Measurements from ENCODE around the gene VPS26B.
"Not testable (repeated sequence)": the region's sequence is repeated elsewhere in the genome, so short reads cannot be mapped to it uniquely, and the experiment has no call there.

VPS26B gene

GRCh38 chr11:134242376-134242775, 17.9 kb downstream of the VPS26B start:
- Mint-ChIP-seq H3K27me3 (ENCODE audit: low read depth) (no peaks in the 10 kb centered on the region), H3K9me3 (no peaks in the 10 kb centered on the region), H3K4me3 (no peak overlapping the region), H3K4me1 (ENCODE audit: low read depth) (no peaks in the 10 kb centered on the region), H3K27ac (no peak overlapping the region), H3K36me3 (ENCODE audit: low read depth) (peaks cover 50% of the 10 kb centered on the region)
- no peak for DNase-seq (ENCODE audit: low spot score)

DNA sequence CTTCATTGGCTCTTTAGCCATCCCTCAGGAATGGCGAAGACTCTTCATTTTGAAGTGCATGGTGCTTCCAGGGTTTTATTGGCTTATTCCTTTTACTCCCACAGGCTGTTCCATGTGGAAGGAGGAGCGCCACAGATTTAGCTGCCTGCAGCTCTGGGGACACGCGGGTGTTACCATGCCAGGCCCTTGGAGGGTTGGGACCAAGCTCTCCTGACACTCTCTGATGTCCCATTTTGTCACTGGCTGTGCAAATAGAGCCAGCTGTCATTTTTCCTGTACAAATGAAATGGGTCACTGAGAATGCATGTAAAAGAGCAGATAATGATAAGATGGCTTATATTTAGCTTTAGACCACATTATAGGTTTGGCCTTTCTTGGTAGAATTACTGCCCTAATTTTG, 19.4 kb downstream of the VPS26B start:
- DNase-seq (ENCODE audit: low spot score) = no peak
- Mint-ChIP-seq H3K9me3 (no peaks in the 10 kb centered on the region), H3K4me3 (no peak overlapping the region), H3K27ac (no peak overlapping the region), H3K36me3 (ENCODE audit: low read depth) (peaks cover 56% of the 10 kb centered on the region), H3K4me1 (ENCODE audit: low read depth) (peaks cover 4% of the 10 kb centered on the region), H3K27me3 (ENCODE audit: low read depth) (no peaks in the 10 kb centered on the region)

- Mint-ChIP-seq H3K36me3 (ENCODE audit: low read depth) (peaks cover 60% of the 10 kb centered on the region), H3K4me1 (ENCODE audit: low read depth) (peaks cover 7% of the 10 kb centered on the region), H3K27ac (no peak overlapping the region), H3K9me3 (no peaks in the 10 kb centered on the region), H3K4me3 (no peak overlapping the region), H3K27me3 (ENCODE audit: low read depth) (no peaks in the 10 kb centered on the region)
- DNase-seq (ENCODE audit: low spot score) = no peak
These were observed 20.1 kb downstream of the VPS26B start for GRCh38 chr11:134244593-134244992.

GRCh38 chr11:134245434-134245833, 21.0 kb downstream of the VPS26B start:
- Mint-ChIP-seq H3K27ac (no peak overlapping the region), H3K36me3 (ENCODE audit: low read depth) (peaks cover 53% of the 10 kb centered on the region), H3K9me3 (no peaks in the 10 kb centered on the region), H3K4me1 (ENCODE audit: low read depth) (peaks cover 7% of the 10 kb centered on the region), H3K4me3 (no peak overlapping the region), H3K27me3 (ENCODE audit: low read depth) (no peaks in the 10 kb centered on the region)
- DNase-seq (ENCODE audit: low spot score) = no peak

GRCh38 chr11:134246100-134246499, 21.6 kb downstream of the VPS26B start:
- Mint-ChIP-seq H3K27me3 (ENCODE audit: low read depth) (no peaks in the 10 kb centered on the region), H3K9me3 (no peaks in the 10 kb centered on the region), H3K4me3 (no peak overlapping the region), H3K27ac (no peak overlapping the region), H3K4me1 (ENCODE audit: low read depth) (peaks cover 7% of the 10 kb centered on the region), H3K36me3 (ENCODE audit: low read depth) (peaks cover 53% of the 10 kb centered on the region)
- no peak for DNase-seq (ENCODE audit: low spot score)

GRCh38 chr11:134246678-134247077, 22.2 kb downstream of the VPS26B start:
- H3K4me3 Mint-ChIP-seq = no peak overlapping the region

DNA sequence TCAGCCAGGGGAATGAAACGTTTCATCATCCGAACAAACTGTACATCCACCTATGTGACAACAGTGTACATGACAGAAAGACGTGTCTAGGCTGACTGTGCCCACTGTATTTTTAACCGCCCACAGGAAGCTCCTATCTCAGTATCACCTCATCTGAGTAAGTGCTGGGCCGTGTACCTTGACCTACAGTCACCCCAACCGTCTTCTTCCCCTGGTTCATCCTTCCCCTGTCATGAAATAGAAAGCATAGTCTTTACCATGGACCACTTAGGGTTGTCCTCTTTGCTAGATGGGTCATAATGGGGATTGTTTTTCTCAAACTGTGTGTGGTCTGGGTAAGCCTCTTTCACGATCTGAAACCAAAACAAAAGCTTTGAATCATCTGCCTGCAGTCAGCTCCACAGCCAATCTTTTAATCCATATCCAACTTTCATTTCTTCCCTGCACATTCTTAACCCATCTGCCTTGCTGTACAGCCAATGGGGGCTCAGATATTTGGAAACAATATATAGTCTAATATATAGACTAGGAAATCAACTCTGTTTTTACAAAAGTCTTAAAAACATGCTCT, 24.5 kb downstream of the VPS26B start:
- Mint-ChIP-seq H3K27ac (peak overlapping the region; percentile 75), H3K4me1 (ENCODE audit: low read depth) (peaks cover 19% of the 10 kb centered on the region), H3K4me3 (no peak overlapping the region), H3K27me3 (ENCODE audit: low read depth) (no peaks in the 10 kb centered on the region), H3K36me3 (ENCODE audit: low read depth) (peaks cover 39% of the 10 kb centered on the region), H3K9me3 (no peaks in the 10 kb centered on the region)
- peak; percentile 35 for DNase-seq (ENCODE audit: low spot score)

More at GRCh38 chr11:134246678-134247077, 22.2 kb downstream of the VPS26B start:
- peaks cover 54% of the 10 kb centered on the region for H3K36me3 Mint-ChIP-seq (ENCODE audit: low read depth)
- H3K27me3 Mint-ChIP-seq (ENCODE audit: low read depth) = no peaks in the 10 kb centered on the region
- H3K27ac Mint-ChIP-seq = no peak overlapping the region
- no peaks in the 10 kb centered on the region for H3K9me3 Mint-ChIP-seq
- no peak for DNase-seq (ENCODE audit: low spot score)
- peaks cover 11% of the 10 kb centered on the region for H3K4me1 Mint-ChIP-seq (ENCODE audit: low read depth)

DNA sequence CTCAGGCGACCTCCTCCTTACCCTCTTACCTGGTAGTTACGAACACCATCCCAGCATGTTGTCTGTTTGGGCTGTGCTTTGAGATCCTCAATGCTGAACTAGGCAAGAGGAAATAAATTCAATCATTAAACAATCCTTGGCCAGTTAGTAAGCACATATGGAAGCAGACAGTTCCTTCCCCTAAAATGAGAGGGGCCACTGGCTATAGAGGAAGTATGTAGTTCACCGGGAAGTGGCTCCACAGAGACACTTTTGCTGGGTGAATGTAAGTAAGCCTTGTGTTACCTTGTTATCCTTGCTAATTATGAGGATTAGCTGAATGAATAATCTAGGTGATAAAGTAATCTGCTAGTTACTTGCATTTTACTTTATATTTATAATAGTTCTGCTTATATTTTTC, 25.8 kb downstream of the VPS26B start:
- H3K27me3 Mint-ChIP-seq (ENCODE audit: low read depth) = no peaks in the 10 kb centered on the region
- H3K4me3 Mint-ChIP-seq = no peak overlapping the region
- H3K9me3 Mint-ChIP-seq = no peaks in the 10 kb centered on the region
- no peak overlapping the region for H3K27ac Mint-ChIP-seq
- DNase-seq (ENCODE audit: low spot score) = no peak
- H3K4me1 Mint-ChIP-seq (ENCODE audit: low read depth) = peaks cover 27% of the 10 kb centered on the region
- peaks cover 32% of the 10 kb centered on the region for H3K36me3 Mint-ChIP-seq (ENCODE audit: low read depth)

- H3K4me3 Mint-ChIP-seq = no peak overlapping the region
- peaks cover 34% of the 10 kb centered on the region for H3K36me3 Mint-ChIP-seq (ENCODE audit: low read depth)
- H3K27ac Mint-ChIP-seq = no peak overlapping the region
- DNase-seq (ENCODE audit: low spot score) = no peak
- no peaks in the 10 kb centered on the region for H3K27me3 Mint-ChIP-seq (ENCODE audit: low read depth)
- peaks cover 31% of the 10 kb centered on the region for H3K4me1 Mint-ChIP-seq (ENCODE audit: low read depth)
- H3K9me3 Mint-ChIP-seq = no peaks in the 10 kb centered on the region
These were observed 26.2 kb downstream of the VPS26B start for GRCh38 chr11:134250675-134251074.

- no peaks in the 10 kb centered on the region for H3K9me3 Mint-ChIP-seq
- H3K27me3 Mint-ChIP-seq (ENCODE audit: low read depth) = no peaks in the 10 kb centered on the region
- peak; percentile 26 for DNase-seq (ENCODE audit: low spot score)
- H3K4me3 Mint-ChIP-seq = peak overlapping the region; percentile 99
- H3K36me3 Mint-ChIP-seq (ENCODE audit: low read depth) = peaks cover 26% of the 10 kb centered on the region
- peak overlapping the region; percentile 94 for H3K27ac Mint-ChIP-seq
- H3K4me1 Mint-ChIP-seq (ENCODE audit: low read depth) = peaks cover 33% of the 10 kb centered on the region
These were observed 28.1 kb downstream of the VPS26B start for GRCh38 chr11:134252346-134253187.

- no peaks in the 10 kb centered on the region for H3K9me3 Mint-ChIP-seq
- H3K4me3 Mint-ChIP-seq = peak within 1 kb of the TSS; percentile 99
- H3K36me3 Mint-ChIP-seq (ENCODE audit: low read depth) = peaks cover 22% of the 10 kb centered on the region
- H3K4me1 Mint-ChIP-seq (ENCODE audit: low read depth) = peaks cover 35% of the 10 kb centered on the region
- no peaks in the 10 kb centered on the region for H3K27me3 Mint-ChIP-seq (ENCODE audit: low read depth)
- H3K27ac Mint-ChIP-seq = peak within 1 kb of the TSS; percentile 94
- peak; percentile 95 for DNase-seq (ENCODE audit: low spot score)
These were observed 28.9 kb downstream of the VPS26B start, which contains the start of the genes ACAD8 and THYN1 for GRCh38 chr11:134253188-134253993. Gene ACAD8, plus strand, starts transcription at chr11:134253568. Its CDS starts 33 bp downstream, at chr11:134253601. Gene THYN1, minus strand, starts transcription at chr11:134253352. Its CDS starts 470 bp downstream, at chr11:134252882.

GRCh38 chr11:134254433-134255183, 30.1 kb downstream of the VPS26B start:
- DNase-seq (ENCODE audit: low spot score) = no peak
- no peak overlapping the region for H3K27ac Mint-ChIP-seq
- H3K9me3 Mint-ChIP-seq = no peaks in the 10 kb centered on the region
- no peaks in the 10 kb centered on the region for H3K27me3 Mint-ChIP-seq (ENCODE audit: low read depth)
- peaks cover 21% of the 10 kb centered on the region for H3K36me3 Mint-ChIP-seq (ENCODE audit: low read depth)
- H3K4me1 Mint-ChIP-seq (ENCODE audit: low read depth) = peaks cover 33% of the 10 kb centered on the region
- H3K4me3 Mint-ChIP-seq = peak overlapping the region; percentile 99

DNA sequence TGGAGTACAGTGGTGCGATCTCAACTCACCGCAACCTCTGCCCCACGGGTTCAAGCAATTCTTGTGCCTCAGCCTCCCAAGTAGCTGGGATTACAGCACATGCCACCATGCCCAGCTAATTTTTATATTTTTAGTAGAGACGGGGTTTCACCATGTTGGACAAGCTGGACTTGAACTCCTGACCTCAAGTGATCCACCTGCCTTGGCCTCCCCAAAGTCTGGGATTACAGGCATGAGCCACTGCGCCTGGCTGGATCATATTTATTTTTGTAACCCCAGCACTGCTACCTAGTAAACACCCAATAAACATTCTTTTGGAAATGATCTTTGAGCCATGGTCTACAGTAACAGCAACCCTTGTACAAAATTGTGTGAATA, 30.7 kb downstream of the VPS26B start:
- H3K27ac Mint-ChIP-seq; H3K27me3 Mint-ChIP-seq (ENCODE audit: low read depth); DNase-seq (ENCODE audit: low spot score); H3K9me3 Mint-ChIP-seq; H3K4me3 Mint-ChIP-seq: not testable (repeated sequence)
- peaks cover 33% of the 10 kb centered on the region for H3K4me1 Mint-ChIP-seq (ENCODE audit: low read depth)
- H3K36me3 Mint-ChIP-seq (ENCODE audit: low read depth) = peaks cover 23% of the 10 kb centered on the region

All from T-helper 2 cell treated with Interferon-gamma antibody and Interleukin-4, amounts not matched to agents 5 μg/mL and 100 μg/mL, for 36 hours (primary cell).